GM12878 (cell line): ENCODE data around the gene HIRA. TPM values are rescaled to one million over a fixed set of nuclear protein-coding genes. Genes with fewer than 3 reads are reported as not detected.

Experiments used
- ATAC-seq: fragments of 200-7000 bp; cut with Tn5 transposase; 3 replicates; pipeline ENCODE4 v1.9.1; 2020; ENCODE audit warnings: mild to moderate bottlenecking, moderate library complexity
- BruUV-seq: library from RNA; stranded (reverse); fragments of 400-500 nt; replicated peaks from 2 replicates; lab custom pipeline; 2021; lab: Mats Ljungman, UMichigan
- CTCF ChIA-PET: fragments of 300-600 bp; sonication (Branson Sonifier 250); formaldehyde crosslinking; extraction: SDS; loops from one replicate; lab custom pipeline; 2021; ENCODE audit warnings: inconsistent platforms; lab: Yijun Ruan, JAX
- POLR2A ChIA-PET: fragments of 350-600 bp; formaldehyde crosslinking; extraction: SDS; loops from one replicate; lab custom pipeline; 2021; ENCODE audit warnings: inconsistent platforms; lab: Charles Lee
- RAD21 ChIA-PET: fragments of 300-600 bp; sonication (Branson Sonifier 250); formaldehyde crosslinking; loops from one replicate; lab custom pipeline; 2023; ENCODE audit warnings: antibody characterized with exemption; ENCODE audit not compliant: unreplicated experiment; lab: Charles Lee
- SMC1A ChIA-PET: fragments of 300-600 bp; sonication (Branson Sonifier 250); formaldehyde crosslinking; loops from one replicate; lab custom pipeline; 2023; ENCODE audit not compliant: unreplicated experiment, uncharacterized antibody; lab: Charles Lee
- DNase-seq: peaks from one replicate; pipeline ENCODE4 v3.0.0-alpha.2; 2011; ENCODE audit warnings: low read depth, low spot score
- FAIRE-seq: peaks from 3 replicates; lab custom pipeline; 2011; peaks lifted over from hg19 to GRCh38; lab: Jason Lieb, UNC
- H2AFZ ChIP-seq: 2 replicates; pipeline ENCODE4 v1.6.0; 2011; ENCODE audit warnings: low read depth, low read length, control low read depth; ENCODE audit not compliant: control insufficient read depth
- H3K27ac ChIP-seq: 2 replicates; pipeline ENCODE4 v1.5.1; 2011; ENCODE audit warnings: control low read depth; ENCODE audit not compliant: control insufficient read depth, insufficient read depth
- H3K27me3 ChIP-seq, 2 experiments: replicated peaks in 1 of 2; 2 replicates each; pipeline versions ENCODE4 v1.6.0 to v1.6.1; 2011; ENCODE audit warnings: low read length in 1 of 2; ENCODE audit not compliant: control insufficient read depth in 2 of 2, insufficient read depth in 2 of 2
- H3K36me3 ChIP-seq, 2 experiments: 2 replicates each; pipeline ENCODE4 v1.5.1; 2011; ENCODE audit warnings: low read length in 1 of 2; ENCODE audit not compliant: control insufficient read depth in 2 of 2, insufficient read depth in 2 of 2
- H3K4me1 ChIP-seq: 2 replicates; pipeline ENCODE4 v1.6.1; 2011; ENCODE audit warnings: mild to moderate bottlenecking, low read length, moderate library complexity, mixed read lengths; ENCODE audit not compliant: control insufficient read depth, insufficient read depth
- H3K4me2 ChIP-seq: 2 replicates; pipeline ENCODE4 v1.6.0; 2011; ENCODE audit warnings: control low read depth; ENCODE audit not compliant: control insufficient read depth, insufficient read depth
- H3K4me3 ChIP-seq: fragments of 200-600 bp; sonication (generic); 2 replicates; pipeline ENCODE4 v1.5.1; 2016
- H3K79me2 ChIP-seq: 2 replicates; pipeline ENCODE4 v1.6.0; 2011; ENCODE audit warnings: low read length; ENCODE audit not compliant: control insufficient read depth, insufficient read depth
- H3K9ac ChIP-seq: 2 replicates; pipeline ENCODE4 v1.8.0; 2011; ENCODE audit warnings: low read length, control low read depth, mixed read lengths; ENCODE audit not compliant: control insufficient read depth, insufficient read depth
- H3K9me3 ChIP-seq: replicated peaks from 3 replicates; pipeline ENCODE4 v1.5.1; 2011; ENCODE audit warnings: mild to moderate bottlenecking, low read length; ENCODE audit not compliant: control insufficient read depth, insufficient read depth
- H4K20me1 ChIP-seq: 2 replicates; pipeline ENCODE4 v1.6.0; 2011; ENCODE audit not compliant: control insufficient read depth, insufficient read depth
- BMI1 ChIP-seq: fragments of 450-650 bp; IDR thresholded peaks from 2 replicates; pipeline ENCODE4 v1.6.1; 2016; ENCODE audit warnings: mild to moderate bottlenecking, moderate library complexity, borderline replicate concordance
- CHD4 ChIP-seq: fragments of 200-600 bp; sonication (generic); IDR thresholded peaks from 2 replicates; pipeline ENCODE4 v1.6.1; 2016; ENCODE audit warnings: mild to moderate bottlenecking
- EZH2 ChIP-seq: IDR thresholded peaks from 2 replicates; pipeline ENCODE4 v1.6.1; 2012; ENCODE audit warnings: low read depth, mild to moderate bottlenecking, control low read depth, inconsistent platforms, low read length, borderline replicate concordance; ENCODE audit not compliant: control insufficient read depth
- GATAD2B ChIP-seq: fragments of 450-650 bp; conservative IDR thresholded peaks from 2 replicates; pipeline ENCODE4 v1.6.1; 2017; ENCODE audit warnings: low read depth, mild to moderate bottlenecking, moderate library complexity
- IRF5 ChIP-seq: fragments of 450-650 bp; IDR thresholded peaks from 2 replicates; pipeline ENCODE4 v1.6.1; 2017; ENCODE audit warnings: borderline replicate concordance
- KAT2A ChIP-seq: conservative IDR thresholded peaks from 2 replicates; pipeline ENCODE4 v1.6.1; 2011; ENCODE audit warnings: low read depth, low read length; ENCODE audit not compliant: control insufficient read depth
- NR2C2 ChIP-seq: IDR thresholded peaks from 2 replicates; pipeline ENCODE4 v1.6.1; 2011; ENCODE audit warnings: borderline replicate concordance, low read depth; ENCODE audit not compliant: control insufficient read depth, insufficient read length
- POLR2AphosphoS2 ChIP-seq: IDR thresholded peaks from 2 replicates; pipeline ENCODE4 v1.6.1; 2011; ENCODE audit warnings: low read depth, mild to moderate bottlenecking, low read length, improper control_type of control experiment, moderate library complexity
- RAD51 ChIP-seq: fragments of 450-650 bp; IDR thresholded peaks from 2 replicates; pipeline ENCODE4 v1.6.1; 2016; ENCODE audit warnings: moderate library complexity, mild to moderate bottlenecking, inconsistent platforms
- RFX5 ChIP-seq: IDR thresholded peaks from 2 replicates; pipeline ENCODE4 v1.6.1; 2011; ENCODE audit warnings: low read depth, low read length, improper control_type of control experiment
- SKIL ChIP-seq: fragments of 450-650 bp; IDR thresholded peaks from 2 replicates; pipeline ENCODE4 v1.6.1; 2017; ENCODE audit warnings: mild to moderate bottlenecking, low read depth, inconsistent platforms; ENCODE audit not compliant: poor library complexity, severe bottlenecking
- SP1 ChIP-seq: IDR thresholded peaks from one replicate; pipeline ENCODE4 v1.6.1; 2011; ENCODE audit warnings: low read depth, low read length
- TBL1XR1 ChIP-seq: IDR thresholded peaks from 2 replicates; pipeline ENCODE4 v1.6.1; 2012; ENCODE audit warnings: low read depth, low read length, improper control_type of control experiment
- USF1 ChIP-seq: IDR thresholded peaks from 2 replicates; pipeline ENCODE4 v1.6.1; 2011; ENCODE audit warnings: borderline replicate concordance, low read depth, mild to moderate bottlenecking, moderate library complexity, mixed read lengths, low read length; ENCODE audit not compliant: insufficient read depth; ENCODE audit errors: extremely low read length
- ZBED1 ChIP-seq: IDR thresholded peaks from 2 replicates; pipeline ENCODE4 v1.6.1; 2016; ENCODE audit warnings: borderline replicate concordance
- ZNF24 ChIP-seq: fragments of 450-650 bp; IDR thresholded peaks from 2 replicates; pipeline ENCODE4 v1.6.1; 2017; ENCODE audit warnings: antibody characterized with exemption, mild to moderate bottlenecking
- ZNF274 ChIP-seq: IDR thresholded peaks from one replicate; pipeline ENCODE4 v1.8.0; 2011; ENCODE audit not compliant: insufficient read length, insufficient read depth
- WGBS: methylation state at CpG from one replicate; pipeline ENCODE4 v1.1.6; 2016; ENCODE audit warnings: low lambda C conversion rate; ENCODE audit not compliant: insufficient replicate concordance, insufficient coverage; ENCODE audit errors: missing lambda C conversion rate; 5-methylcytosine and 5-hydroxymethylcytosine counted together
- in situ Hi-C: fragments of 300-500 bp; cut with MboI; formaldehyde crosslinking; loops from 9 replicates; pipeline ENCODE4 v1.14.3; 2018; ENCODE audit warnings: mixed read lengths
- intact Hi-C: fragments of 100-400 bp; cut with micrococcal nuclease; formaldehyde crosslinking; loops from one replicate; pipeline ENCODE4 v1.14.2; 2022; ENCODE audit not compliant: unreplicated experiment
- polyA plus RNA-seq, 11 experiments: library from polyadenylated mRNA; depleted of rRNA in 4 of 11; unstranded in 6 of 11; stranded (reverse) in 5 of 11; fragments of >200 nt; fragmentation: Nextera tagmentation in 4 of 11; fragmentation: Illumina TruSeq in 1 of 11; extraction: Ambion mirVana in 4 of 11; extraction: Trizol in 1 of 11; gene quantifications; 1 replicate in 1 of 11; 2 replicates in 10 of 11; pipeline versions ENCODE4 v1.2.1 to v1.2.3, GENCODE V29; 2011 to 2016; ENCODE audit warnings: inconsistent platforms in 2 of 11, missing spikeins in 2 of 11, low read depth in 1 of 11
- total RNA-seq, 4 experiments: library from RNA; depleted of rRNA in 3 of 4; stranded (reverse); fragments of >200 nt in 3 of 4; fragmentation: Illumina TruSeq in 1 of 4; extraction: Trizol in 1 of 4; gene quantifications; 2 replicates each; pipeline versions ENCODE4 v1.2.1 to v1.2.3, GENCODE V29; 2013 to 2021
- TF ChIP-seq, protein P1 (sequence below): IDR thresholded peaks from 2 replicates; pipeline ENCODE4 v1.6.1; 2012; ENCODE audit warnings: low read length, inconsistent platforms

HIRA gene
- total and polyA plus RNA-seq, 10 of the 15 experiments (the other 5 are each of a cell fraction or from before 2014, with no cell fraction given): 0.34 to 32.7 (median 14.5) TPM

DNA sequence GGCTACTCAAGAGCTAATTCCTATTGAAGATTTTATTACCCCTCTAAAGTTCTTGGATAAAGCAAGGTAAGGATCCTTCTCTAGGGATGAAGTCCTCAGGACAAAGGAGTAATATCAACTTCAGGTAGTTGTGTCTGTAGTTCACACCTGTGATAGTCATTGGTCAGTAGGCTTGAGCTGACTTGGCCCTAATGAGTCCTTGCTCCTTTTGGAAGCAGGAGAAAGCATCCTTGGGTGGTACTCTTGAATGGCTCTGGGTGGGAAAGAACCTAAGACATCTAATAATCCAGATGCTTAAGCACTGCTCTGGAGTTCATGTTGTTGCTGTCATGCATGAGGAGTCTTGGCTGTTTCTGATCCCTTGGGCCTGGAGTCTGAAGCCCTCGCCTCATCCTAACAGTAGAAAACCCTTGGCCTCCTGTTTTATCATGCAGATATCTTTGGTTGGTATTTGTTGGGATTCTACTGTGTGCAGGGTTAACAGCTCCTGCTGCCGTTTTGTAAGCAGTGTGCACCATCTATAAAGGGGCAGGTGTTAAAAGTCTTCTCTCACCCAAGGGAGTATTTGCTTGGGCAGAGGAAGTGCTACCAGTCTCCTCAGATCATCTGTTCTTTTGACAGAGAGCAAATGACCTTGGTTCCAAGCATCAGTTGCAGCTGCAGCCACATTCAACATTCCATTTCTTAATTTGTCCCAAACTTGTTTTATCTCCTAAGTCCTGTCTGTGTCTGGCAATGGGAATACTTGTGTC, 3.5 kb upstream of the HIRA start:
- no peak overlapping the region for H3K4me3 ChIP-seq
- no peaks in the 10 kb centered on the region for H3K27me3 ChIP-seq
- FAIRE-seq (no peak), DNase-seq (no peak), ATAC-seq (no peak)
- BruUV-seq: no TSS peak
- ChIA-PET RAD21 (interaction anchor here (1.2 kb wide), 1 partner anchor 256 kb away, joined by 3 read pairs; the partner anchor contains the start of gene SLC25A1), CTCF (interaction anchor here (1.1 to 1.5 kb wide), 3 partner anchors 12 to 290 kb away, joined by 3 to 9 read pairs (median 3); partner anchors contain the start of genes C22orf39 and ESS2), POLR2A (interaction anchor here (3.0 kb wide), 1 partner anchor 10 kb away, joined by 19 read pairs; no protein-coding TSS in a partner anchor), SMC1A (interaction anchor here (0.6 to 2.3 kb wide), 2 partner anchors 10 to 26 kb away, joined by 3 to 18 read pairs; no protein-coding TSS in a partner anchor)
- no peak overlapping the region for H2AFZ ChIP-seq
- no peak overlapping the region for H3K27ac ChIP-seq
- in situ Hi-C loops: loop anchor here (25.0 kb wide), 1 partner anchor 1798 kb away; the partner anchor contains the start of genes ATP6V1E1 and BCL2L13
- intact Hi-C loops: loop anchor here (5.0 kb wide), 1 partner anchor 258 kb away; the partner anchor contains the start of gene SLC25A1
- no peaks in the 10 kb centered on the region for H4K20me1 ChIP-seq
- no peak overlapping the region for H3K4me2 ChIP-seq
- H3K9me3 ChIP-seq: no peaks in the 10 kb centered on the region
- WGBS: 28% methylated on average over 2 of the region's 2 CpGs
- H3K36me3 ChIP-seq: peaks cover 2 to 7% of the 10 kb centered on the region in 2 experiments; a peak in 2 of 4 replicates
- no peaks in the 10 kb centered on the region for H3K4me1 ChIP-seq
- no peak overlapping the region for H3K9ac ChIP-seq
- peaks cover 28% of the 10 kb centered on the region for H3K79me2 ChIP-seq
- TF ChIP-seq RAD51 (no peak), BMI1 (no peak), SP1 (no peak), NR2C2 (no peak), POLR2AphosphoS2 (no peak), KAT2A (no peak), IRF5 (no peak), EZH2 (no peak), ZBED1 (no peak), TBL1XR1 (no peak), SKIL (no peak), ZNF274 (no peak), CHD4 (no peak), RFX5 (no peak), ZNF24 (no peak), GATAD2B (no peak), USF1 (no peak)
- TF ChIP-seq, protein P1, sequence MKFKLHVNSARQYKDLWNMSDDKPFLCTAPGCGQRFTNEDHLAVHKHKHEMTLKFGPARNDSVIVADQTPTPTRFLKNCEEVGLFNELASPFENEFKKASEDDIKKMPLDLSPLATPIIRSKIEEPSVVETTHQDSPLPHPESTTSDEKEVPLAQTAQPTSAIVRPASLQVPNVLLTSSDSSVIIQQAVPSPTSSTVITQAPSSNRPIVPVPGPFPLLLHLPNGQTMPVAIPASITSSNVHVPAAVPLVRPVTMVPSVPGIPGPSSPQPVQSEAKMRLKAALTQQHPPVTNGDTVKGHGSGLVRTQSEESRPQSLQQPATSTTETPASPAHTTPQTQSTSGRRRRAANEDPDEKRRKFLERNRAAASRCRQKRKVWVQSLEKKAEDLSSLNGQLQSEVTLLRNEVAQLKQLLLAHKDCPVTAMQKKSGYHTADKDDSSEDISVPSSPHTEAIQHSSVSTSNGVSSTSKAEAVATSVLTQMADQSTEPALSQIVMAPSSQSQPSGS: no peak
